ENCODE data around the gene HMGCL.

Gene HMGCL

GRCh38 chr1:23793861-23794731 lies 31.1 kb downstream of the HMGCL start:
- H3K27ac ChIP-seq, result no peak overlapping the region
- H3K36me3 ChIP-seq (ENCODE audit: insufficient read depth), result no peaks in the 10 kb centered on the region
- H2AFZ ChIP-seq (ENCODE audit: low read depth), result no peak overlapping the region
- no peaks in the 10 kb centered on the region for H3K27me3 ChIP-seq (ENCODE audit: insufficient read depth, low read depth)
- no peaks in the 10 kb centered on the region for H4K20me1 ChIP-seq (ENCODE audit: insufficient read depth)
- peaks cover 20% of the 10 kb centered on the region; the same call in 1 of the 2 replicates for H3K79me2 ChIP-seq (ENCODE audit: insufficient read depth, low read depth)
- peaks cover 14% of the 10 kb centered on the region for H3K4me1 ChIP-seq (ENCODE audit: low read depth, poor library complexity, severe bottlenecking)
- no peak overlapping the region for H3K4me3 ChIP-seq (IDR thresholded peaks at IDR 0.05; ENCODE audit: insufficient read depth, low read depth, low read length)
- H3K9ac ChIP-seq, result no peak overlapping the region
- no peak for TF ChIP-seq CTCF (conservative IDR thresholded peaks at IDR 0.05; ENCODE audit: low read depth, low read length)
- no peak overlapping the region for H3K4me2 ChIP-seq

GRCh38 chr1:23793018-23793781 lies 32.0 kb downstream of the HMGCL start:
- Histone ChIP-seq H3K27ac (no peak overlapping the region), H3K36me3 (ENCODE audit: insufficient read depth) (no peaks in the 10 kb centered on the region), H2AFZ (ENCODE audit: low read depth) (no peak overlapping the region), H3K4me1 (ENCODE audit: low read depth, poor library complexity, severe bottlenecking) (peaks cover 14% of the 10 kb centered on the region), H4K20me1 (ENCODE audit: insufficient read depth) (no peaks in the 10 kb centered on the region), H3K27me3 (ENCODE audit: insufficient read depth, low read depth) (no peaks in the 10 kb centered on the region), H3K4me3 (IDR thresholded peaks at IDR 0.05; ENCODE audit: insufficient read depth, low read depth, low read length) (no peak overlapping the region), H3K79me2 (ENCODE audit: insufficient read depth, low read depth) (peaks cover 20% of the 10 kb centered on the region; the same call in 1 of the 2 replicates), H3K9ac (no peak overlapping the region), H3K4me2 (no peak overlapping the region)
- TF ChIP-seq CTCF (conservative IDR thresholded peaks at IDR 0.05; ENCODE audit: low read depth, low read length), result no peak

GRCh38 chr1:23792151-23792945 lies 32.9 kb downstream of the HMGCL start:
- Histone ChIP-seq H3K27ac (no peak overlapping the region), H3K36me3 (ENCODE audit: insufficient read depth) (no peaks in the 10 kb centered on the region)
- no peak for TF ChIP-seq CTCF (conservative IDR thresholded peaks at IDR 0.05; ENCODE audit: low read depth, low read length)

GRCh38 chr1:23791516-23792047 lies 33.6 kb downstream of the HMGCL start:
- no peak overlapping the region for H3K27ac ChIP-seq
- H3K36me3 ChIP-seq (ENCODE audit: insufficient read depth), result no peaks in the 10 kb centered on the region
- peaks cover 20% of the 10 kb centered on the region; the same call in 1 of the 2 replicates for H3K79me2 ChIP-seq (ENCODE audit: insufficient read depth, low read depth)
- H3K9ac ChIP-seq, result peak overlapping the region; percentile 59
- peak overlapping the region; percentile 59; the same call in 1 of the 2 replicates for H2AFZ ChIP-seq (ENCODE audit: low read depth)
- H3K4me1 ChIP-seq (ENCODE audit: low read depth, poor library complexity, severe bottlenecking), result peaks cover 14% of the 10 kb centered on the region
- peak overlapping the region; percentile 49 for H3K4me2 ChIP-seq
- TF ChIP-seq CTCF (conservative IDR thresholded peaks at IDR 0.05; ENCODE audit: low read depth, low read length), result no peak
- H3K27me3 ChIP-seq (ENCODE audit: insufficient read depth, low read depth), result no peaks in the 10 kb centered on the region
- peak overlapping the region; percentile 38 for H3K4me3 ChIP-seq (IDR thresholded peaks at IDR 0.05; ENCODE audit: insufficient read depth, low read depth, low read length)
- no peaks in the 10 kb centered on the region for H4K20me1 ChIP-seq (ENCODE audit: insufficient read depth)

More at GRCh38 chr1:23792151-23792945, 32.9 kb downstream of the HMGCL start:
- no peak overlapping the region for H3K4me3 ChIP-seq (IDR thresholded peaks at IDR 0.05; ENCODE audit: insufficient read depth, low read depth, low read length)
- no peak overlapping the region for H3K9ac ChIP-seq
- no peaks in the 10 kb centered on the region for H4K20me1 ChIP-seq (ENCODE audit: insufficient read depth)
- peaks cover 20% of the 10 kb centered on the region; the same call in 1 of the 2 replicates for H3K79me2 ChIP-seq (ENCODE audit: insufficient read depth, low read depth)
- no peaks in the 10 kb centered on the region for H3K27me3 ChIP-seq (ENCODE audit: insufficient read depth, low read depth)
- peaks cover 14% of the 10 kb centered on the region for H3K4me1 ChIP-seq (ENCODE audit: low read depth, poor library complexity, severe bottlenecking)
- no peak overlapping the region for H2AFZ ChIP-seq (ENCODE audit: low read depth)
- peak overlapping the region; percentile 39; the same call in 1 of the 2 replicates for H3K4me2 ChIP-seq

Measured in KMS-11 (cell line).